Liver (tissue), 3 donors: ENCODE results near the gene ABCC3.

ENCODE experiments used
- ATF3 ChIP-seq: IDR thresholded peaks from 2 replicates; pipeline ENCODE4 v1.6.1; 2016; ENCODE audit warnings: antibody characterized with exemption
- CTCF ChIP-seq: fragments of 150-350 bp; IDR thresholded peaks from 2 replicates; pipeline ENCODE4 v1.5.1; 2017; ENCODE audit warnings: improper control_type of control experiment, low read depth, low read length; ENCODE audit not compliant: missing input control
- REST ChIP-seq: IDR thresholded peaks from 2 replicates; pipeline ENCODE4 v1.6.1; 2016; ENCODE audit warnings: antibody characterized with exemption, mild to moderate bottlenecking
- RXRA ChIP-seq, 2 donors: IDR thresholded peaks; 2 replicates each; pipeline ENCODE4 v1.6.1; 2017 to 2018; ENCODE audit warnings: antibody characterized with exemption in 2 of 2, mild to moderate bottlenecking in 1 of 2
- SP1 ChIP-seq: IDR thresholded peaks from 2 replicates; pipeline ENCODE4 v1.6.1; 2018; ENCODE audit warnings: antibody characterized with exemption, mild to moderate bottlenecking
- TAF1 ChIP-seq: conservative IDR thresholded peaks from 2 replicates; pipeline ENCODE4 v1.6.1; 2016; ENCODE audit warnings: antibody characterized with exemption, mild to moderate bottlenecking
- TF ChIP-seq, protein P1 (sequence below): IDR thresholded peaks from 2 replicates; pipeline ENCODE4 v1.6.1; 2016; ENCODE audit warnings: antibody characterized with exemption
- TF ChIP-seq, protein P2 (sequence below): IDR thresholded peaks from 2 replicates; pipeline ENCODE4 v1.6.1; 2016; ENCODE audit warnings: antibody characterized with exemption
- donor health status: healthy.
- donor health status: healthy.

DNA sequence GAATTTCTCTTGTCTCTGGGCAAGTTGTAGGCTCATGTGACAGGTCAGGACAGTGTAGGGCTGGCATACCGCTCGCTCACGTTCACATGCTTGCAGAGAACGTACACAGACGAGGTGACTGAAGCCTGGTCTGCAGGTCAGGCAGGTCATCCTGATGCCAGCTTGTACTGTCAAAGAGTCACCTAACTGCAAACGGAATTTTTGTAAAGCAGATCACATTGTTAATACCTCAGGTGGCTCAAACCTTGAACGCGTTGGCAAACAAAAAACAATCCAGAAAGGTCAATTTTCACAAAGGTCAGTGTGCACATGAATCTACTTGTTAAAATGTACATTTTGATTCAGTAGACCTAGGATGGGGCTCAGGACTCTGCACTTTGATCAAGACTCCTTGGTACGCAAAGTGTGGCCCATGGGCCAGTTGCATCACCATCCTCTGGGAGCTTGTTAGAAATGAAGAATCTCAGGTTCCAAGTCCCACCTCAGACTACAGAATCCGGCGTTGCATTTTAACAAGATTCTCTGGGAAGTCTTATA is 44.4 kb downstream of the ABCC3 start:
- peak; percentile 25 for TF ChIP-seq SP1
- TF ChIP-seq CTCF = no peak
- TF ChIP-seq ATF3 = no peak
- TF ChIP-seq, protein P1, sequence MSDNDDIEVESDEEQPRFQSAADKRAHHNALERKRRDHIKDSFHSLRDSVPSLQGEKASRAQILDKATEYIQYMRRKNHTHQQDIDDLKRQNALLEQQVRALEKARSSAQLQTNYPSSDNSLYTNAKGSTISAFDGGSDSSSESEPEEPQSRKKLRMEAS = no peak
- no peak for TF ChIP-seq REST
- TF ChIP-seq TAF1 = no peak
- TF ChIP-seq RXRA (IDR thresholded peaks at IDR 0.05) = peak; percentile 57 to 88
- TF ChIP-seq, protein P2, sequence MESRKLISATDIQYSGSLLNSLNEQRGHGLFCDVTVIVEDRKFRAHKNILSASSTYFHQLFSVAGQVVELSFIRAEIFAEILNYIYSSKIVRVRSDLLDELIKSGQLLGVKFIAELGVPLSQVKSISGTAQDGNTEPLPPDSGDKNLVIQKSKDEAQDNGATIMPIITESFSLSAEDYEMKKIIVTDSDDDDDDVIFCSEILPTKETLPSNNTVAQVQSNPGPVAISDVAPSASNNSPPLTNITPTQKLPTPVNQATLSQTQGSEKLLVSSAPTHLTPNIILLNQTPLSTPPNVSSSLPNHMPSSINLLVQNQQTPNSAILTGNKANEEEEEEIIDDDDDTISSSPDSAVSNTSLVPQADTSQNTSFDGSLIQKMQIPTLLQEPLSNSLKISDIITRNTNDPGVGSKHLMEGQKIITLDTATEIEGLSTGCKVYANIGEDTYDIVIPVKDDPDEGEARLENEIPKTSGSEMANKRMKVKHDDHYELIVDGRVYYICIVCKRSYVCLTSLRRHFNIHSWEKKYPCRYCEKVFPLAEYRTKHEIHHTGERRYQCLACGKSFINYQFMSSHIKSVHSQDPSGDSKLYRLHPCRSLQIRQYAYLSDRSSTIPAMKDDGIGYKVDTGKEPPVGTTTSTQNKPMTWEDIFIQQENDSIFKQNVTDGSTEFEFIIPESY = no peak
